Embryonic facial prominence (tissue), 1 donor: ENCODE data around the gene MAMDC2.

ENCODE experiments used
- DNase-seq: peaks from one replicate; pipeline ENCODE4 v3.0.0-alpha.2; 2016; ENCODE audit errors: extremely low spot score

The MAMDC2 gene

DNA sequence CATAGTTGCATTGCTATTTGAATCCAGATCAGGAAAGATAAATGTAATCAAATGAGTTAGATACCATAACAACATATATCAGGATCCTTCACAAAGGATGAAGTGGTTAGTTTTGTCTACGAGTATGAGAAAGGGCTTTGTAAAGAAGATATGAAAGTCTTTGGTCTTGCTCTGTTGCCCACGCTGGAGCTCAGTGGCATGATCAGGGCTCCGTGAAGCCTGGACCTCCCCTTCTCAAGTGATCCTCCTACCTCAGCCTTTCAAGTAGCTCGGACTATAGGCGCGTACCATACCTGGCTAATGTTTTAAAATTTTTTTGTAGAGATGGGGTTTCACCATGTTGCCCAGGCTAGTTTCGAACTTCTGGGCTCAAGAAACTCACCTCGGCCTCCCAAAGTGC lies 217.0 kb downstream of the MAMDC2 start:
- no peak for DNase-seq

DNA sequence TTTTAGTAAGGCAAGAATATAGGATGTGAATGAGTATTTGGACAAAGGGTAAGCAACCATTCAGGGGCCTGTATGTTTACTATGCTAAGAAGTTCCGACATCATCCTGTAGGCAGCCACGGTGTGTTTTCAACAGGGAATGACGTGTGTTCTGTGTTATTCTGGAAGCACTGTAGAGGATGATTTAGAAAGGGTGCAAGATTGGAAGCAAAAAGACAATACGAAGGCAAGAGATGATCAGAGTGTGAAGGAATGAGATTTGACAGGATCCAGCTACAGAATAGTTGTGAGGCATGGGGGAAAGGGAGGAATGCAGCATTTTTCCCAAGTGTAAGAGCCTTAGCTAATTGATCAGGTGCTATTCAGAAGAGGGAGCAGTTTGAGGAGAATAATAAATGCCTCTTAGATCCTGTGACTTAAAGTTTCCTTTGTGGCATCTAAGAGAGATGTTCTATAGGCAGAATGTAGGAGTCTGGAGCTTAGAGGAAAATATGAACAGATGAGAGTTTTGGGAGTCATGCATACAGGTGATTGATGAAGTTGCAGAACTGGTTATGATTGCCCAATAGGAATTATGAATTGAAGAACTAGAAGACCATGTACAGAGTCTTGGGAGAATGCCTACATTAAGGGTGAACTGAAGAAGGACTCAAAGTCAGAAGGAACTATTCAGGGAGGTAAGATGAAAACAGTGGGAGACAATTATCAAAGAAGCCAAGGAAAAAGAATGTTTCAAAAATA lies 217.7 kb downstream of the MAMDC2 start:
- no peak for DNase-seq

DNA sequence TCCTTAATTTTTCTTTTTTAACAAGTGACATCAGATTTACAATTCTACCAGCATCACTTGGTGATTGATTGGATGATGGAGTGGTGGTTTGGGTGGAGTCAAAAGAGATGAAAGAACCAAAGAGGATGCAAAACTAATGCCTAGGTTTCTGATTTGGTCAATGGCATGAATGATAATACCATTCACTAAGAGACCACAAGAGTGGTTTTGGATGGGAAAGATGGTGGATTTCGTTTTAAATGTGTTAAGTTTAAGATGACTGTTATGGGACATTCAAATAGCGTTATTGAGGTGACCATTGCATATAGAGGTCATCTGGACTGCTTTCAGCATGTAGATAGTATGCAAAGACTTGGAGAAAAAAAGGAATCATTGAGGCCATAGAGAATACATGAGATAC lies 218.7 kb downstream of the MAMDC2 start:
- DNase-seq: no peak

DNA sequence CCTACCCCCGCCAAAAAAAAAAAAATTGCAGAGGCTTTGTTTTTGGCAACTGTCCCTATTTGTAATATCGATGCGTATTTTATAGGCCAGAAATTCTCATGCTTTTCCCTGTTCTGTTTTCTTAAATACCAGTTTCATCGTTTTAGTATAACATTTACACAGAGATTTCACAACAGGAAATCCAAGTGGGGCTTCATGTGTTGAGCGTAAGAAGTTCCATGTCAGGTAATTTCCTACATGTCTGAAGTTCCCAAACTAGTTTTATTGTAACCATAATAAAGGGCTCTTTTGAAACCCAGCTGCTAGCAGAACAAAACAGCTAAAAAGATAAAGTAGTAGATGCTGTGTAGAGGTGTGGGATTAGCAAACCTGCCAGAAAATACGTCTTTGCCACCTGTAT lies 219.3 kb downstream of the MAMDC2 start:
- DNase-seq: no peak

DNA sequence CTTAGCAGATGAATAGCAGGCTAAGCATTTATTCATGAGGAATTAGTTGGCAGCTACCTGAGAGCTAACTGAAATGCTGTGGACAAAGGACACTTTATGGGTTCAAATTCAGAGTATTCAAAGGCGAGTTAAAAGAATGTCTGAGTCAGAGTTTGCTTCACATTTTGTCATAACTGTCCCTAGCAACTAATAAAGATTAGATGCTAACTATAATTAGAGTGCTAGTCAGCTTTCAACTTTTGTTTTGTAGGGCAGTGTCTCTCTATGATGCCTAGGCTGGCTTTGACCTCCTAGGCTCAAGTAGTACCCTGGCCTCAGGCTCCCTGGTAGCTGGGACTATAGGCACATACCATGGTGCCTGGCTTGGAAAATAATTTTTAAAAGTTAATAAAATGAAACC lies 219.8 kb downstream of the MAMDC2 start:
- no peak for DNase-seq
